ENCODE data around the gene ZBTB8B.
"Not testable (repeated sequence)": the region's sequence is repeated elsewhere in the genome, so short reads cannot be mapped to it uniquely, and the experiment has no call there.

Gene ZBTB8B

DNA sequence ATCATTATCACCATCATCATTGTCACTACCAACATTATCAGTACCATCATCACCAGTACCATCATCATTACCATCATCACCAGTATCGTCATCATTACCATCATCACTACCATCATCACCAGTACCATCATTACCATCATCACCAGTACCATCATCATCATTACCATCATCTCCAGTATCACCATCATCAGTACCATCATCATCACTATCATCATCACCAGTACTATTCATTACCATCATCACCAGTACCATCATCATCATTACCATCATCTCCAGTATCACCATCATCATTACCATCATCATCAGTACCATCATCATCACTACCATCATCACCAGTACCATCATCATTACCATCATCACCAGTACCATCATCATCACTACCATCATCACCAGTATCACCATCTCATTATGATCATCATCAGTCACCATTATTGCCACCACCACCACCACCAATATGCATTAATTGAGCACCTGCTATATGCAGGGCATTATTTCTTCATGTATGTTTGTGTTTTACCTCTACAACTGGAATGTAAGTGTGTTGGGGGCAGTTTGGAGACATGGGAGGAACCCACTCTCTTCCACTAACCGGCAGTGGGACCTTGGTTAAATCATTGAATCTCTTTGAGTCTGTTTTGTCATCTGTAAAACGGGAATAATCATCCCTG, 7.0 kb downstream of the ZBTB8B start:
- Histone ChIP-seq H3K4me3 (ENCODE audit: low read length) (no peak overlapping the region), H3K27me3 (ENCODE audit: control insufficient read depth, insufficient read depth, low read length) (peaks cover 11% of the 10 kb centered on the region), H3K36me3 (ENCODE audit: control insufficient read depth, insufficient read depth, low read length) (no peaks in the 10 kb centered on the region), H3K9me3 (ENCODE audit: control insufficient read depth, low read length) (no peaks in the 10 kb centered on the region), H3K4me1 (ENCODE audit: control insufficient read depth, insufficient read depth, low read length) (no peaks in the 10 kb centered on the region), H3K9ac (ENCODE audit: low read length) (no peak overlapping the region)

DNA sequence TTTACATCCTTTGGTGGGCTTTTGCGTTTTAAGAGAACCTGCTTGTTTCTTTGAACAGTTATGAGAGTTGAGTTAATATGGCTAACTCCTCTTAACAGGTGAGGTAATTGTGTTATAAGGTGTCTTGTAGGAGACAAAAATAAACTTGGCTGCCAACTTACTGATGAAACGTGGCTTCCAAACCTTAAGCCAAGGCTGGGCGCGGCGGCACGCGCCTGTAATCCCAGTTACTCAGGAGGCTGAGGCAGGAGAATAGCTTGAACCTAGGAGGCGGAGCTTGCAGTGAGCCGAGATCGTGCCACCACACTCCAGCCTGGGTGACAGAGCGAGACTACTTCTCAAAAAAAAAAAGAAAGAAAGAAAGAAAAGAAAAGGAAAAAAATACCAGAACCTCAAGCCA, 8.1 kb downstream of the ZBTB8B start:
- not testable (repeated sequence) for H3K36me3 ChIP-seq (ENCODE audit: control insufficient read depth, insufficient read depth, low read length); H3K4me3 ChIP-seq (ENCODE audit: low read length); H3K4me1 ChIP-seq (ENCODE audit: control insufficient read depth, insufficient read depth, low read length); H3K9me3 ChIP-seq (ENCODE audit: control insufficient read depth, low read length); H3K9ac ChIP-seq (ENCODE audit: low read length); H3K27me3 ChIP-seq (ENCODE audit: control insufficient read depth, insufficient read depth, low read length)

DNA sequence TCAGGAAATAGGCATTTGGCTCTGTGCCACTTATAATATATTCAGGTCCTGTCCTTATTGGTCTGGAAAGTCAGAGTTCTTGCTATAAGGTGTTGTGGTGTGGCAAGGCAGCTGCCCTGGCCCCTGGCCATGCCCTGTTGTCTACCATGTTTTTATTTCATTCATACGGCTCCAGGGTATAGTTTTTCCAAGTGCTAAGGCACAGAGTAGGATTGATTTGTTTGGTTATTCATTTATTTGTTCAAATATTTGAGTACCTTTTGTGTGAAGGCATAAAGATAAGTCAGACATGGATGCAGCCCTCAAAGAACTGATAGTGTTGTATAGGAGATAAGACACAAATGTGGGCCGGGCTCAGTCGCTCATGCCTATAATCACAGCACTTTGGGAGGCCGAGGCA, 10.1 kb downstream of the ZBTB8B start:
- Histone ChIP-seq H3K4me3 (ENCODE audit: low read length) (no peak overlapping the region), H3K36me3 (ENCODE audit: control insufficient read depth, insufficient read depth, low read length) (no peaks in the 10 kb centered on the region), H3K9me3 (ENCODE audit: control insufficient read depth, low read length) (no peaks in the 10 kb centered on the region), H3K9ac (ENCODE audit: low read length) (no peak overlapping the region), H3K27me3 (ENCODE audit: control insufficient read depth, insufficient read depth, low read length) (peaks cover 3% of the 10 kb centered on the region), H3K4me1 (ENCODE audit: control insufficient read depth, insufficient read depth, low read length) (no peaks in the 10 kb centered on the region)

DNA sequence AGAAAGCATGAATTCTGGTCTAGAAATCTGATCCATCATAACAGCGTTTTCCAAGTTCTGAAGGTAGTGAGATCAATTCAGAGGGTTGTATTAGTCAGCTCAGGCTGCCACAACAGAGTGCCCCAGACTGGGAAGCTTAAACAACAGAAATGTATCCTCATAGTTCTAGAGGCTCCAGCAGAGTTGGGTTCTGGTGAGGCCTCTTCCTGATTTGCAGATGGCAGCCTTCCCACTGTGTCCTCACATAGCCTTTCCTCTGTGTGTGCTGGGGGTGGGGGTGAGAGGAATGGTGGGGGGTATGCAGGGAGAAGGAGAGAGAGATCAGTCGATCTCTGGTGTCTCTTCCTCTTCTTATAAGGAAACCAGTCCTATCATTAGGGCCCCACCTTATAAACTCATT, 15.1 kb downstream of the ZBTB8B start:
- Histone ChIP-seq H3K9ac (ENCODE audit: low read length) (no peak overlapping the region), H3K27me3 (ENCODE audit: control insufficient read depth, insufficient read depth, low read length) (peaks cover 3% of the 10 kb centered on the region), H3K9me3 (ENCODE audit: control insufficient read depth, low read length) (no peaks in the 10 kb centered on the region), H3K4me1 (ENCODE audit: control insufficient read depth, insufficient read depth, low read length) (no peaks in the 10 kb centered on the region), H3K4me3 (ENCODE audit: low read length) (no peak overlapping the region), H3K36me3 (ENCODE audit: control insufficient read depth, insufficient read depth, low read length) (no peaks in the 10 kb centered on the region)

DNA sequence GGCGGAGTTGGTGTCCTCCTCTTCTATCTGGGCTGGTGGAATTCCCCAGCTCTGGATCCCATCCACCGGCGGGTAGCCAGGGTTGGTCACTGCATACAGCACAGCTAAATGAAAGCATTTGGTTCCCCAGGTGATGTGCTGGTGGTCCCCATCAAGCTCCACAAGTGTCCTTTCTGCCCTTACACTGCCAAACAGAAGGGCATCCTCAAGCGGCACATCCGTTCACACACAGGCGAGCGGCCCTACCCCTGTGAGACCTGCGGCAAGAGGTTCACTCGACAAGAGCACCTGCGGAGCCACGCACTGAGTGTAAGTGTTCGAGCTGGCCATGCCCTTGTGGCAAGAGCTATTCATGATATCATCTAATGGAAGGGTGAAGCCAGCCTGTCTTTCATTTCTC, 15.9 kb downstream of the ZBTB8B start:
- Histone ChIP-seq H3K9ac (ENCODE audit: low read length) (no peak overlapping the region), H3K9me3 (ENCODE audit: control insufficient read depth, low read length) (no peaks in the 10 kb centered on the region), H3K4me1 (ENCODE audit: control insufficient read depth, insufficient read depth, low read length) (peaks cover under 1% of the 10 kb centered on the region), H3K36me3 (ENCODE audit: control insufficient read depth, insufficient read depth, low read length) (no peaks in the 10 kb centered on the region), H3K27me3 (ENCODE audit: control insufficient read depth, insufficient read depth, low read length) (peaks cover 3% of the 10 kb centered on the region), H3K4me3 (ENCODE audit: low read length) (no peak overlapping the region)

DNA sequence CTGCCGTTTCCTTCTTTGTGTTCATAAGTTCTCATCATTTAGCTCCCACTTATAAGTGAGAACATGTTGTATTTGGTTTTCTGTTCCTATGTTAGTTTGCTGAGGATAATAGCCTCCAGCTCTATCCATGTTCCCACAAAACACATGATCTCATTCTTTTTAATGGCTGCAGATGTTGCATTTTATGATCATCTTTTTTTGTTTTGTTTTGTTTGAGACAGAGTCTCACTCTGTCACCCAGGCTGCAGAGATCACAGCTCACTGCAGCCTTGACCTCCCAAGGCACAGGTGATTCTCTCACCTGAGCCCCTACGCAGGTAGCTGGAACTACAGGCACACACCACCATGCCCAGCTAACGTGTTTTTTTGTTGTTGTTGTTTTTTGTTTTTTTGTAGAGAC, 16.9 kb downstream of the ZBTB8B start:
- not testable (repeated sequence) for H3K27me3 ChIP-seq (ENCODE audit: control insufficient read depth, insufficient read depth, low read length); H3K9me3 ChIP-seq (ENCODE audit: control insufficient read depth, low read length); H3K36me3 ChIP-seq (ENCODE audit: control insufficient read depth, insufficient read depth, low read length); H3K9ac ChIP-seq (ENCODE audit: low read length); H3K4me3 ChIP-seq (ENCODE audit: low read length)
- H3K4me1 ChIP-seq (ENCODE audit: control insufficient read depth, insufficient read depth, low read length) = peaks cover 11% of the 10 kb centered on the region

- H3K4me1 ChIP-seq (ENCODE audit: control insufficient read depth, insufficient read depth, low read length) = peaks cover 16% of the 10 kb centered on the region
Observed at GRCh38 chr1:32485554-32486255, 20.8 kb downstream of the ZBTB8B start.

GRCh38 chr1:32486463-32487113, 21.7 kb downstream of the ZBTB8B start:
- Histone ChIP-seq H3K27me3 (ENCODE audit: control insufficient read depth, insufficient read depth, low read length) (no peaks in the 10 kb centered on the region), H3K9ac (ENCODE audit: low read length) (no peak overlapping the region), H3K4me3 (ENCODE audit: low read length) (no peak overlapping the region), H3K4me1 (ENCODE audit: control insufficient read depth, insufficient read depth, low read length) (peaks cover 16% of the 10 kb centered on the region), H3K9me3 (ENCODE audit: control insufficient read depth, low read length) (no peaks in the 10 kb centered on the region), H3K36me3 (ENCODE audit: control insufficient read depth, insufficient read depth, low read length) (no peaks in the 10 kb centered on the region)

More at GRCh38 chr1:32485554-32486255, 20.8 kb downstream of the ZBTB8B start:
- H3K36me3 ChIP-seq (ENCODE audit: control insufficient read depth, insufficient read depth, low read length) = no peaks in the 10 kb centered on the region
- no peak overlapping the region for H3K4me3 ChIP-seq (ENCODE audit: low read length)
- H3K9ac ChIP-seq (ENCODE audit: low read length) = no peak overlapping the region
- peaks cover 3% of the 10 kb centered on the region for H3K27me3 ChIP-seq (ENCODE audit: control insufficient read depth, insufficient read depth, low read length)
- no peaks in the 10 kb centered on the region for H3K9me3 ChIP-seq (ENCODE audit: control insufficient read depth, low read length)

- no peaks in the 10 kb centered on the region for H3K27me3 ChIP-seq (ENCODE audit: control insufficient read depth, insufficient read depth, low read length)
- H3K4me1 ChIP-seq (ENCODE audit: control insufficient read depth, insufficient read depth, low read length) = peaks cover 16% of the 10 kb centered on the region
- H3K9me3 ChIP-seq (ENCODE audit: control insufficient read depth, low read length) = no peaks in the 10 kb centered on the region
- H3K36me3 ChIP-seq (ENCODE audit: control insufficient read depth, insufficient read depth, low read length) = no peaks in the 10 kb centered on the region
- no peak overlapping the region for H3K9ac ChIP-seq (ENCODE audit: low read length)
- no peak overlapping the region for H3K4me3 ChIP-seq (ENCODE audit: low read length)
Observed at GRCh38 chr1:32487182-32487581, 22.3 kb downstream of the ZBTB8B start.

GRCh38 chr1:32489774-32490454, 25.0 kb downstream of the ZBTB8B start:
- Histone ChIP-seq H3K27me3 (ENCODE audit: control insufficient read depth, insufficient read depth, low read length) (no peaks in the 10 kb centered on the region), H3K36me3 (ENCODE audit: control insufficient read depth, insufficient read depth, low read length) (no peaks in the 10 kb centered on the region), H3K4me1 (ENCODE audit: control insufficient read depth, insufficient read depth, low read length) (peaks cover 16% of the 10 kb centered on the region), H3K9me3 (ENCODE audit: control insufficient read depth, low read length) (no peaks in the 10 kb centered on the region), H3K4me3 (ENCODE audit: low read length) (no peak overlapping the region), H3K9ac (ENCODE audit: low read length) (no peak overlapping the region)

- Histone ChIP-seq H3K9ac (ENCODE audit: low read length) (no peak overlapping the region), H3K9me3 (ENCODE audit: control insufficient read depth, low read length) (no peaks in the 10 kb centered on the region)
Observed at GRCh38 chr1:32491386-32491785, 26.5 kb downstream of the ZBTB8B start.

DNA sequence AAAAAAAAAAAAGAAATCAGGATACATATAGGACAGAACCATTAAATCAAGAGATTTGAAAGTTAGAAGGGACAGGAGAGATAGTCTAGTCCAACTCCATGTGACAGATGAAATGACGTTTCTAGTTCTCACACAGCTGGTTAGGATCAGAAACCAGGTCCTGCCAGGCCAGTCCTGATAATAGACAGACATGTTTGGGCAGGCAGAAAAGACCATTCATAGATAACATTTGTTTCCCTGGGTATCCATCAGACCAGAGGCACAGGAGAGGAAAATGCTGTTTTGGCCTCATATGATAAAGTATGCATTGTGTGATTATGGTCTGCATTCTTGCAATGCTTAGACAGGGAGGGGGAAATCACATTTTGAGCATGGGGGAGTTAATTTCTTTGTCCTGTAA, 29.3 kb downstream of the ZBTB8B start:
- Histone ChIP-seq H3K4me1 (ENCODE audit: control insufficient read depth, insufficient read depth, low read length) (no peaks in the 10 kb centered on the region), H3K9me3 (ENCODE audit: control insufficient read depth, low read length) (no peaks in the 10 kb centered on the region), H3K36me3 (ENCODE audit: control insufficient read depth, insufficient read depth, low read length) (no peaks in the 10 kb centered on the region), H3K27me3 (ENCODE audit: control insufficient read depth, insufficient read depth, low read length) (no peaks in the 10 kb centered on the region), H3K4me3 (ENCODE audit: low read length) (no peak overlapping the region), H3K9ac (ENCODE audit: low read length) (no peak overlapping the region)

More at GRCh38 chr1:32491386-32491785, 26.5 kb downstream of the ZBTB8B start:
- Histone ChIP-seq H3K27me3 (ENCODE audit: control insufficient read depth, insufficient read depth, low read length) (no peaks in the 10 kb centered on the region), H3K4me3 (ENCODE audit: low read length) (no peak overlapping the region), H3K36me3 (ENCODE audit: control insufficient read depth, insufficient read depth, low read length) (no peaks in the 10 kb centered on the region), H3K4me1 (ENCODE audit: control insufficient read depth, insufficient read depth, low read length) (peaks cover 9% of the 10 kb centered on the region)
